PFSK-1 (cell line): Measurements from ENCODE around the gene APOBEC3B.

Experiments
- FOXP2 ChIP-seq: optimal IDR thresholded peaks from 2 replicates; pipeline ENCODE3; 2011; ENCODE audit warnings: borderline replicate concordance, control low read depth, inconsistent platforms; ENCODE audit not compliant: insufficient read depth; ENCODE audit errors: extremely low read length, extremely low read depth
- POLR2AphosphoS5 ChIP-seq: IDR thresholded peaks from 2 replicates; pipeline ENCODE4 v1.6.1; 2012; ENCODE audit warnings: low read depth, mild to moderate bottlenecking, control low read depth, low read length, moderate library complexity
- REST ChIP-seq, 2 experiments: IDR thresholded peaks; 2 replicates each; pipeline versions ENCODE4 v1.6.1 to v1.8.0; 2011 to 2012; ENCODE audit warnings: low read depth in 2 of 2, low read length in 2 of 2, control low read depth in 1 of 2, inconsistent platforms in 1 of 2, mild to moderate bottlenecking in 1 of 2, moderate library complexity in 1 of 2; ENCODE audit not compliant: insufficient read depth in 1 of 2
- SIN3A ChIP-seq: IDR thresholded peaks from 2 replicates; pipeline ENCODE4 v1.6.1; 2012; ENCODE audit warnings: mild to moderate bottlenecking, low read length, moderate library complexity, borderline replicate concordance; ENCODE audit not compliant: insufficient read depth
- TAF1 ChIP-seq: IDR thresholded peaks from 2 replicates; pipeline ENCODE4 v1.6.1; 2012; ENCODE audit warnings: low read length, control low read depth, borderline replicate concordance; ENCODE audit not compliant: insufficient read depth

GRCh38 chr22:39017596-39018365, 35.6 kb downstream of the APOBEC3B start:
- no peak for TF ChIP-seq TAF1
- TF ChIP-seq REST (IDR thresholded peaks at IDR 0.05; ENCODE audit: insufficient read depth in 1 of 2, low read depth in 2 of 2, low read length in 2 of 2): no peak
- no peak for TF ChIP-seq POLR2AphosphoS5
- no peak for TF ChIP-seq SIN3A
- TF ChIP-seq FOXP2: no peak
